Measurements from ENCODE around the gene ARL5C. TPM values are rescaled to one million over a fixed set of nuclear protein-coding genes. Genes with fewer than 3 reads are reported as not detected.

The ARL5C gene
- total RNA-seq, 1 donor from 2014 or later, result not detected

DNA sequence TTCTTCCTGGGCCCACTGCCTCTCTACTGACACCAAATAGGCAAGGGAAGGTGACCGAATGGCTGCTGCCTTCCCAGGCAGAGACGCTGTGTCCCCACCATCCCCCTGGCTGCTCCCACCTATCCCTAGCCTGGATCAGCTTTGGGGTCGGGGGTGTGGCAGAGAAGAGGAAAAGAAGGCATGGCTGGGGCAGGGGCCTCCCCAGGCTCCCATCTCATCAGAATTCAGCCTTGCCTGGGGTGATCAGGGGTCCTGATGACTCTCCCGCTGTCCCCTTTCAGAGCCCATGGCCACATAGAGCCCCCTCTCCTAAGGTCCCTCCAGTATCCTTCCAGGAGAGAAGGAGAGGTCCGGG is 15.2 kb downstream of the ARL5C start:
- Mint-ChIP-seq H3K27me3 (peaks cover 28% of the 10 kb centered on the region), H3K36me3 (ENCODE audit: insufficient read depth) (peaks cover 7% of the 10 kb centered on the region), H3K4me3 (ENCODE audit: low read depth) (peak overlapping the region; percentile 72), H3K4me1 (ENCODE audit: low read depth) (peaks cover 16% of the 10 kb centered on the region), H3K9me3 (ENCODE audit: low read depth) (no peaks in the 10 kb centered on the region), H3K27ac (peak overlapping the region; percentile 78)
- DNase-seq (ENCODE audit: low spot score, unreplicated experiment), result no peak
- TF ChIP-seq, protein P1, sequence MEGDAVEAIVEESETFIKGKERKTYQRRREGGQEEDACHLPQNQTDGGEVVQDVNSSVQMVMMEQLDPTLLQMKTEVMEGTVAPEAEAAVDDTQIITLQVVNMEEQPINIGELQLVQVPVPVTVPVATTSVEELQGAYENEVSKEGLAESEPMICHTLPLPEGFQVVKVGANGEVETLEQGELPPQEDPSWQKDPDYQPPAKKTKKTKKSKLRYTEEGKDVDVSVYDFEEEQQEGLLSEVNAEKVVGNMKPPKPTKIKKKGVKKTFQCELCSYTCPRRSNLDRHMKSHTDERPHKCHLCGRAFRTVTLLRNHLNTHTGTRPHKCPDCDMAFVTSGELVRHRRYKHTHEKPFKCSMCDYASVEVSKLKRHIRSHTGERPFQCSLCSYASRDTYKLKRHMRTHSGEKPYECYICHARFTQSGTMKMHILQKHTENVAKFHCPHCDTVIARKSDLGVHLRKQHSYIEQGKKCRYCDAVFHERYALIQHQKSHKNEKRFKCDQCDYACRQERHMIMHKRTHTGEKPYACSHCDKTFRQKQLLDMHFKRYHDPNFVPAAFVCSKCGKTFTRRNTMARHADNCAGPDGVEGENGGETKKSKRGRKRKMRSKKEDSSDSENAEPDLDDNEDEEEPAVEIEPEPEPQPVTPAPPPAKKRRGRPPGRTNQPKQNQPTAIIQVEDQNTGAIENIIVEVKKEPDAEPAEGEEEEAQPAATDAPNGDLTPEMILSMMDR (IDR thresholded peaks at IDR 0.05; ENCODE audit: unreplicated experiment), result no peak

DNA sequence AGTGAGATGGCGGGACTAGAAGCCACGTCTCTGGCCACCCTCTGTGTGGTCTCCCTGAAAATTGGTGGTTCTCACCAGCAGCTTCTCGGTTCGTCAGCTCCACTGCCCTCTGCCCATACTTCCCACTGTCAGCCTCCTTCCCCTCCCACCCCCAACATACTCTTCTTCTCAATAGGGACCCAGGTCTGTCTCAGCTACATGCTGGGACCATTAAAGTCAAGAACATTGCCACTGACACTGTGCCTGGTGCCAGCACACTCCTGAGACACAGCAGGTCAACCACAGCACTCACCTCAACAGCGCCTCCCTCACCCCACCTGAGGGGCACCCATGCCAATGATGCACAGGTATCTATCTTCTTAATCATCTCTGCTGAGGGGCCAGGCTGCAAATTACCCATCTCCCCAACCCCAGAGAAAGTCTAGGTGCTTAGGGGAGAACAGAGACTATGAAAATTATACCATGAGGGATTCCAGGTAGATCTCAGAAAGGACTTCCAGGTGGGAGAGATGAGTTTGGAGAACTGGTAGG is 15.8 kb downstream of the ARL5C start:
- Mint-ChIP-seq H3K4me1 (ENCODE audit: low read depth) (peaks cover 16% of the 10 kb centered on the region), H3K36me3 (ENCODE audit: insufficient read depth) (peaks cover 7% of the 10 kb centered on the region), H3K27ac (no peak overlapping the region), H3K27me3 (peaks cover 34% of the 10 kb centered on the region), H3K4me3 (ENCODE audit: low read depth) (peak overlapping the region; percentile 72), H3K9me3 (ENCODE audit: low read depth) (no peaks in the 10 kb centered on the region)
- TF ChIP-seq, protein P1 (IDR thresholded peaks at IDR 0.05; ENCODE audit: unreplicated experiment), result no peak
- DNase-seq (ENCODE audit: low spot score, unreplicated experiment), result no peak

DNA sequence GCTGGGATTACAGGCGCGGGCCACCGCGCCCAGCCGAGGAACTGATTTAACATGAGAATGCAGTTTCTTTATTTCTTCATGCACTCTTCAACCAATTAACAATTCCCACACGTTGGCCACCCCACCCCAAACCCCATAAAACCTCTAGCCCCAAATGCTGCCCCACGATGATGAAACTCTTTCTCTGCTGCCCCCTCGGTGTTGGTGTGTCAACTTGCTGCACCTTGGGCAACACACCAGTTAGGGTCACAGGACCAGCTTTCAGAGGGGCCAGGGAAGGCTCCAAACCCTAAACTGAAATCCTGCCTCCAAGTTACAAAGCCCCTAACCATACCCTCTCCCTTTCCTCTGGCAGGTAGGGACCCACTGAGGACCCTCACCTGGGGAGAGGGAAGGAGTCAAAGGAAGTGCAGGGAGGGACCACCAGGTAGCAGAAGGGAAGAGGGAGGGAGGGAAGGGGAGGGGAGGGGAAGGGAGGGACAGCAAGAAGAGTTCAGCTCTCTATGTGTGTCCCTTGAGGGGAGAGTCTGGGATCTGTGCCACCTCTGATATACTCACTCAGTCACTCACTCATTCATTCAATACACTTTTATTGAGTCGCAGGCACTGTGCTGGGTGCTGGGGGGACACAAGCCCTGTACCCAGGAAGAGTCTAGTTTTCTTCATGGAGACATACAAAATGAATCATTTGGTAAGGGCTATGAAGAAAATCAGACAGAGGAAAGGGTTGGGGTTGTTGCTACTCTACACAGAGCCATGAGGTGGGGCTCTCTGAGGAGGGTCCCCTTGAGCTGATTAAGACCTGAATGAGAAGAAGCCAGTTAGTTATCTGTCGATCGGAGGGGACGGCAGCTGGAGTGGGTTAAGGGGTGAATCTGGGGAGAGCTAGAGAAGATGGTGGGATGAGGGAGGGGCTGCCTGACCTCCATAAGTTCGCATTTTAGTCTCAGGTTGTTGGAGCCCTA is 18.5 kb downstream of the ARL5C start:
- TF ChIP-seq, protein P1 (IDR thresholded peaks at IDR 0.05; ENCODE audit: unreplicated experiment), result no peak
- DNase-seq (ENCODE audit: low spot score, unreplicated experiment), result no peak
- no peaks in the 10 kb centered on the region for H3K36me3 Mint-ChIP-seq (ENCODE audit: insufficient read depth)
- H3K4me1 Mint-ChIP-seq (ENCODE audit: low read depth), result peaks cover 7% of the 10 kb centered on the region
- H3K27ac Mint-ChIP-seq, result no peak overlapping the region
- no peak overlapping the region for H3K4me3 Mint-ChIP-seq (ENCODE audit: low read depth)
- H3K9me3 Mint-ChIP-seq (ENCODE audit: low read depth), result no peaks in the 10 kb centered on the region
- H3K27me3 Mint-ChIP-seq, result peaks cover 34% of the 10 kb centered on the region

DNA sequence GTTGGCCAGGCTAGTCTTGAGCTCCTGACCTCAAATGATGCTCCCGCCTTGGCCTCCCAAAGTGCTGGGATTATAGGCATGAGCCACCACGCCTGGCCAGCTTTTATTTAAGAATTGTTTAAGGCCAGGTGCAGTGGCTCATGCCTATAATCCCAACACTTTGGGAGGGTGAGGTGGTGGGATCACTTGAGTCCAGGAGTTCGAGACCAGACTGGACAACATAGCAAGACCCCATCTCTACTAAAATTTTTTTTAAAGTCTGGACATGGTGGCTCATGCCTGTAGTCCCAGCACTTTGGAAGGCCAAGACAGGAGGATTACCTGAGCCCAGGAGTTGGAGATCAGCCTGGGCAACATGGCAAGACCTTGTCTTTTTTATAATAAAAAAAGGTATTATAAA is 19.7 kb downstream of the ARL5C start:
- no peak for DNase-seq (ENCODE audit: low spot score, unreplicated experiment)
- Mint-ChIP-seq H3K9me3 (ENCODE audit: low read depth) (peaks cover 3% of the 10 kb centered on the region), H3K27me3 (peaks cover 34% of the 10 kb centered on the region), H3K27ac (no peak overlapping the region), H3K4me1 (ENCODE audit: low read depth) (no peaks in the 10 kb centered on the region), H3K36me3 (ENCODE audit: insufficient read depth) (no peaks in the 10 kb centered on the region), H3K4me3 (ENCODE audit: low read depth) (no peak overlapping the region)
- TF ChIP-seq, protein P1 (IDR thresholded peaks at IDR 0.05; ENCODE audit: unreplicated experiment), result no peak

DNA sequence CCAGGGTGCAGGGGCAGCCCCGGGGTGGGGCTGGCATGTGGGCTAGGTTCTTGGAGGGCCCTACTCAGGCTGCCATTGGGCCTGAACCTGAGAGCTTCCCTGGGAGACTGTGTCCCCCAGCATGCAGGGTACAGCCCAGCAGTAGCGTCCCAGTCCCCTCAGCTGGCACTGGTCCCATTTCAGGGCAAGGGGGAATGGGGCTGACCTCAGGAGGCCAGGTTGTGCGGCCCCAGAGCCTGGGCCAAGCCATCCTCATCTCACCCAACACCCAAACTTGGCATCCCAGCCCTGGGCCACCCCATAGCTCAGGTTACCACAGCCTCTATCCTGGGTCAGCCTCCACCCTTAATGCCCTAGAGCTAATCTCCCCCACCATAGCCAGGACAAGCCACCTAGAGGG is 20.8 kb downstream of the ARL5C start:
- Mint-ChIP-seq H3K4me1 (ENCODE audit: low read depth) (no peaks in the 10 kb centered on the region), H3K36me3 (ENCODE audit: insufficient read depth) (no peaks in the 10 kb centered on the region), H3K4me3 (ENCODE audit: low read depth) (no peak overlapping the region), H3K27ac (no peak overlapping the region), H3K9me3 (ENCODE audit: low read depth) (peaks cover 3% of the 10 kb centered on the region), H3K27me3 (peaks cover 25% of the 10 kb centered on the region)
- TF ChIP-seq, protein P1 (IDR thresholded peaks at IDR 0.05; ENCODE audit: unreplicated experiment), result no peak
- no peak for DNase-seq (ENCODE audit: low spot score, unreplicated experiment)

All from progenitor cell of endocrine pancreas (in vitro differentiated cells).